Activated effector memory CD4-positive, alpha-beta T cell treated with anti-CD3 and anti-CD28 coated beads, Interleukin-2, amount 50 U/mL, for 16 hours (primary cell): ENCODE measurements around the gene CLEC19A.

Experiments
- DNase-seq: peaks from one replicate; pipeline ENCODE4 v3.0.0-alpha.2; 2020

The CLEC19A gene

GRCh38 chr16:19285431-19285830, at the start of gene CLEC19A:
TSS of gene CLEC19A (plus strand) at chr16:19285731. CDS start at chr16:19285852, 121 bp downstream.
- no peak for DNase-seq

DNA sequence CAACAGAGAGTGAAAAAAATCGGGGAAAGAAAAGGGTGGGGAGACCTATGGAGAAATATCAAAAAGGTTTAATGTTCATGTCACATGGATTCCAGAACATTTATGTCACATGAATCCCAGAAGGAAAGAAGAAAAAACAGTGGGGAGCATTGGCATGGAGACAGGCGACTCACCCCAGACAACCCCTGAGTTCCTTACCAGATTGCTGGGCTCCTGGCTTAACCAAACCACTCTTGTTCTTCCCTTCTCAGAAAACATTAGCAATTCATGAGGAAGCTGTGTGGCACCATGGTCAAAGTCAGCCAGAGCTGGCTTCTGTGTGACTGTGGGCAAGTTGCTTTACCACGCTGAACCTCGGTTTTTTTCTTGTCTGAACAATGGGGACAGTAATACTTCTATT, 49.6 kb upstream of the CLEC19A start:
- DNase-seq = no peak

- no peak for DNase-seq
Measured at GRCh38 chr16:19236561-19237209, 48.8 kb upstream of the CLEC19A start.

DNA sequence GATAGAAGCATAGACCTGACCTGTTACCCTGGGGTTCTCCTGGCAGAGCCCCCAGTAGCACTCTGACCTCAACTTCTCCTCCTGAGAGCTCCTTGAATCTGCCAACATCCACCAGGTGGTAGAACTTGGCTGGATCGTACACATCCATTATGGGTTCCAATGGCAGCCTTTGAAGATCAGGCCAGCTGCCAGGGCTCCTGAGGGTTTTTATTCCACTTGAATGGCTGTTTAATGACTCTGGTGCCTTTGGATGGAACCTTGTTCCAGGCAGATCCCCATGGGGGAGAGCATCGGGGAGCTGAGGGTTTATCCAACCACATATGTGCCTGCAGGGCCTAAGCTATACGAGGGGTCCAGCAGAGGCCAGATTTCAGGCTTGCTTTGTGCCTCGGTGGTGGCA, 47.1 kb upstream of the CLEC19A start:
- DNase-seq = no peak

- DNase-seq = no peak
Measured at GRCh38 chr16:19239511-19240155, 45.9 kb upstream of the CLEC19A start.

DNA sequence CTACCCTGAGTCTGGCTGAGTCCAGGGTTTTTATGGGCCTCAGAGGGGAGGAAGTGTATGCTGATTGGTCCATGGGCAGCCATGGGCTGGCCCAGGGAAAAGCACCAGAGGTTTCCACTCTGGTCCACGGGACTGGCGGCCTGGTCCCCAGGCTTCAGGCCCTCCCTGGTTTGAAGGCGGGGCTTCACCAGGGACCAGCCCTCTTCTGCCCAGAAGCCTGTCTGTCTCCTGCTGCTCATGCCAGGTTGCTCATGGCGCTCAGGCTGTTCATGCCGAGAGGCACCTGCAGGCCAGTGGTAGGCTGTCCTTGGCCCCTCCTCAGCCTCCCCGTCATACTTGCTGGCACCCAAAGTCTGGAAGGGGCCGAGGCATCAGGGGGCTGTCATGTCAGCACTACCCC, 45.0 kb upstream of the CLEC19A start:
- DNase-seq = no peak

DNA sequence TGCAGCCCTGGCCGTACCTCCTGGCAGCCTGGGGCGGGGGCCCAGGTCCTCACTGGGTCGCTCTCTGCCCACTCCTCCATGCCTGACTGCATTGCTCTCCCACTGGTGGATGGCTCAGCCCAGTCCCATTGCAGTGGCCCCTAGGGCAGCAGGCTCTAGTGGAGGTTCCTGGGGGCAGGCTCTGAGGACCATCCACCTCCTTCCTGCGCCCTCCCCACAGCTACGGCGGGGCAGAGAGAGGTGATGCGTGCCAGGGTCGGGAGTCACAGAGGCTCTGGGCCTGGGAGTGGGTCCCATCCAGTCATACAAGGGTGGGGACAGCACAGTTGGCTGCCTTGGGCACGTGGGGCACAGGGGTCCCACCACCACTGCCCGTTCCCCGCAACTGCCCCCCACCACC, 44.0 kb upstream of the CLEC19A start:
- no peak for DNase-seq

DNA sequence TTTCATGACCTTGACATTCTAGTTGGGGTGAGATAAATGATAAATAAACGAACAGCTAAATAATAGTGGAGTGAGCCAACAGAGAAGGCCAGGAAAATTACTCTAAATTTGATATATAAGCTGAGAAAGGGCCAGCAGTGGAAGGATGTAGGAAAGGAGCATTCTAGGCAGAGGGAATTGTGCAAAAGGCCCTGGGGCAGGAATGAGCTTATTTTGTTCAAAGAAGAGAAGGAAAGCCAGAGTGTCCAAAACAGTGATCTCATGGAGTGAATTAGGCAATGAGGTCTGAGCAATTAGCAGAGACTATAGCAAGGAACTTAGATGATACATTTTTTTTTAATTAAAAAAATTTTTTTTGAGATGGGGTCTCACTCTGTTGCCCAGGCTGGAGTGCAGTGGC, 43.3 kb upstream of the CLEC19A start:
- DNase-seq = no peak

- DNase-seq = no peak
Measured at GRCh38 chr16:19242987-19243575, 42.5 kb upstream of the CLEC19A start.

DNA sequence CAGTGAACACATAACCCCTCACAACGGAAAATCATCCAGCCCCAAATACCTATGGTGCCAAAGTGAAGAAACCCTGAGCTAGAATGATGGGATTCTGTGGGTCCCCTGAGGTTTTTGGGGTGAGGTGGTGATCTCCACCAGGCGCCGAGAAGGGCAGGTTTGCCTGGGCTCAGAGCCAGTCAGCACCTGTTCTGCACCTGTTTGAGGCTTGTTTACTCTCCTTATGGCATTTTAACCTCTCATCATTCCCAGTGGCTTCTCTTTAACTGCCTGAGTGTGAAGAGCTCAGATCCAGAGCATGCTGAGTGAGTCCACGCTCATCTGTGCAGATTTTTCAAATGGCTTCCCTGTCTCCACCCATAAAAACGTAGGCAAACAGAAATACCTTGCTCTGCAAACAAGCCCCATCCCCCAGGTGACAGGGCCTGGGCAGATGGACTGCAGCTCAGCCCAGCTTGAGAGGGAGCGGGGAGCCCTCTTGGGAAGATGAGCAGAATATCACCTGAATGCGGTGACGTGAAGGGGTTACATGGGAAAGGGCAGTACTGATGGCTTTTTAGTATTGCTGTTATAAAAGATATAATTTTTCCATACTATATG, 40.1 kb upstream of the CLEC19A start:
- DNase-seq = no peak

- no peak for DNase-seq
Measured at GRCh38 chr16:19252904-19253303, 32.6 kb upstream of the CLEC19A start.

- no peak for DNase-seq
Measured at GRCh38 chr16:19254611-19255010, 30.9 kb upstream of the CLEC19A start.

- no peak for DNase-seq
Measured at GRCh38 chr16:19264123-19264673, 21.3 kb upstream of the CLEC19A start.

GRCh38 chr16:19265380-19265930, 20.1 kb upstream of the CLEC19A start:
- no peak for DNase-seq

DNA sequence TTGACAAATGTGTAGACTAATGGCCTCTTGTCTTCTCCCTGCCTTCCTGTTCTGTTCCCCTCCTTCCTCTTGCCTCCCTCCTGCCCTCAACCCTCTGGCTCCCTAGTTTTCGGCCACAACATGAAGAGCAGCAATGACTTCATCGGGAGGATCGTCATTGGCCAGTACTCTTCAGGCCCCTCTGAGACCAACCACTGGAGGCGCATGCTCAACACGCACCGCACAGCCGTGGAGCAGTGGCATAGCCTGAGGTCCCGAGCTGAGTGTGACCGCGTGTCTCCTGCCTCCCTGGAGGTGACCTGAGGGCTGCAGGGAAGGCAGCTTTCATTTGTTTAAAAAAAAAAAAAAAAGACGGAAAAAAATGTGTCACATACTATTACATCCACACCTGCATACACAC, 18.8 kb upstream of the CLEC19A start:
- no peak for DNase-seq

GRCh38 chr16:19269098-19269497, 16.4 kb upstream of the CLEC19A start:
- DNase-seq = no peak

- DNase-seq = no peak
Measured at GRCh38 chr16:19274165-19274797, 11.2 kb upstream of the CLEC19A start.

DNA sequence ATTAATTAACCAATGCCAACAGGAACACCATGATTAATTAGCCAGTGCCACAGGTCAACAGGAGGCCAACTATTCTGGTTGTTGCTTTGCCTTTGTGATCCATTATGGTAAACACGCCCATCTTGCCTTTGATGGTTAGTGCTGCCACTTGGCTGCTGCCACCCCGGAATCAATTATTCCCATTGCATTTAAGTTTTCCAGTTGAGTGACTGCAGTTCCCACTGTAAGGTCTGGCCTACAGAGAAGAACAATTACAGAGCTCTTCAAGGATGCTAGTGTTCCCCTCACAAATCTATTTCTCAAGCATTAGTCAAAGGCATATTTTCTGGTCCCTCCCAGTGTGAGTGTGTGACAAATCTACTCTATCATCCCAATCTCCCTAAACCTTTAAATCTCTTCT, 7.1 kb upstream of the CLEC19A start:
- no peak for DNase-seq

DNA sequence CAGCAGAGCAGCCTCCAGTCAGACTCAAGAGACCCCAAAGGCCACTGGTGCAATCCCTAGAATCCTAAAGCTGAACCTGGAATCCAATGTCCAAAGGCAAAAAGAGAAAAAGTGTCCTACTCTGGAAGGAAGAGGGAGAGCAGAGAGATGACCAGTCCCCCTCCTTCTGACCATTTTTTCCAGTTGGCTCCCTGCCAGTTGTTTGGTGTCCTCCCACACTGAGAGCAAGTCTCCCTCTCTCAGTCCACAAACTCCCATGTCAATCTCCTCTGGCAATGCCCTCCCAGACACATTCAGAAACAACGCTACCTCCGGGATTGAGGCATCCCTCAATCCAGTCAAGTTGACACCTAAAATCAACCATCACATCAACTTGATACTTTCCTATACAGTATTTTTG, 4.3 kb upstream of the CLEC19A start:
- DNase-seq = no peak

DNA sequence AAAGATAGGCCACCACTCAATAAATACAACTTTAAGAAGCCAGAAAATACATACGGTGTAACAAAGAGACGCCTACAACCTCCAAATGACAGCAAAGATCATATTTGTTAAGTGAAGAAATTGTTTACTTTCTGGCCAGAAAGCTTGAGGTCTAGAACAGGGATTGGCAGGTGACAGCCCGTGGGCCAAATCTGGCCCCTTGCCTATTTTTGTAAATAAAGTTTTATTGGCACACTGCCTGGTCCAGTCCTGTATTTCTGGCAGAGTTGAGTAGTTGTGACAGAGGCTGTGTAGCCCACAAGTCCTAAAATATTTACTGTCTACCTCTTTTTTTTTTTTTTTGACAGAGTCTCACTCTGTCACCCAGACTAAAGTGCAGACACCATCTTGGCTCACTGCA, 3.4 kb upstream of the CLEC19A start:
- DNase-seq = no peak

- no peak for DNase-seq
Measured at GRCh38 chr16:19283637-19284036, 1.9 kb upstream of the CLEC19A start.

DNA sequence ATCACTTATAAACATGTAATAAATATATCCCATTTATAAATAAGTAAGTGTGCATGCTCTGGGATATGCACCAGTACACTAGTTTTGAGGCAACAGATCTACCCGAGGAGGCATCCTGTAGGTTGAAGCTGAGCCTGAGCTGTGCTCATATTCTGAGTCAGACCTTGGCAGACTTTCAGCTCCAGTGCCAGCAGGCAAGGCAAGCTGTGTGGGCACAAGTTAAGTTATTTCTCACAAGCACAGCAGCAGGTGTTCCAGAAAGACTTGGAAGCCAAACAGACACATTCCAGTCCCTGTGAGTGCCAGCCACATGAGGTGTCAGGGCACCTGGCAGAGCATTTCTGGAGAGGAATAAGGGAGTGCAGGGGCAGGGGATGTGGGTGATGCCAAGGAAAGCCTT, 1.3 kb upstream of the CLEC19A start:
- no peak for DNase-seq

DNA sequence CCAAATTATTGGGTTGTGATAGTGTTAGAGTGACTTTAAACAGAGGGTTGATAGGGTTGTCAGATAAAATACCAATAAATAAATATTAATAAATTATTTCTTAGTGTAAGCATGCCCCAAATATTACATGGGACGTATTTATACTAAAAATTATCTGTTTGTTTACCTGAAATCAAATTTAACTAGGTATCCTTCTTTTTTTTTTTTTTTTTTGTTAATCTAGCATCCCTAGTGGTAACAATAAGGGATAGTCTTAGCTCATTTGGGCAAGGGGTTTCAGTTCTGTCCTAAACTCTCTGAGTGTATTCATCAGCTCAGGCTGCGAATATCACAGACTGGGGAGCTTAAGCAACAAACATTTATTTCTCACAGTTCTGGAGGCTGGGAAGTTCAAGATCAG, 1.3 kb downstream of the CLEC19A start:
- DNase-seq = no peak
